Neural cell (in vitro differentiated cells): ENCODE data around the gene ZNF782. TPM values are rescaled to one million over a fixed set of nuclear protein-coding genes. Genes with fewer than 3 reads are reported as not detected.

ENCODE experiments used
- H2AFZ ChIP-seq: fragments of 200-600, 300-800 bp; sonication (generic), shearing (Covaris generic); 2 replicates; pipeline ENCODE4 v1.6.0; 2014; ENCODE audit warnings: low read depth, mild to moderate bottlenecking, antibody characterized with exemption, low read length, moderate library complexity
- H3F3A ChIP-seq: fragments of 200-600 bp; shearing (Covaris generic); 2 replicates; pipeline ENCODE4 v1.6.1; 2016; ENCODE audit warnings: mild to moderate bottlenecking, moderate library complexity, mixed read lengths, antibody characterized with exemption, low read length; ENCODE audit not compliant: insufficient read depth, poor library complexity, severe bottlenecking
- H3K27ac ChIP-seq: fragments of 200-600, 300-800 bp; sonication (generic), shearing (Covaris generic); 2 replicates; pipeline ENCODE4 v1.5.1; 2014; ENCODE audit warnings: mild to moderate bottlenecking, low read length, moderate library complexity
- H3K27me3 ChIP-seq: fragments of 300-800, 200-600 bp; sonication (generic), shearing (Covaris generic); 2 replicates; pipeline ENCODE4 v1.6.0; 2014; ENCODE audit warnings: mild to moderate bottlenecking, low read depth, low read length, moderate library complexity; ENCODE audit not compliant: insufficient read depth
- H3K36me3 ChIP-seq: fragments of 300-800, 200-600 bp; sonication (generic), shearing (Covaris generic); 2 replicates; pipeline ENCODE4 v1.5.1; 2014; ENCODE audit warnings: mild to moderate bottlenecking, antibody characterized with exemption, low read length, moderate library complexity; ENCODE audit not compliant: insufficient read depth
- H3K4me2 ChIP-seq: fragments of 300-800, 200-600 bp; sonication (generic), shearing (Covaris generic); 2 replicates; pipeline ENCODE4 v1.6.0; 2014; ENCODE audit warnings: mild to moderate bottlenecking, low read length
- H3K4me3 ChIP-seq: fragments of 300-800, 200-600 bp; sonication (generic), shearing (Covaris generic); 2 replicates; pipeline ENCODE4 v1.5.1; 2014; ENCODE audit warnings: mild to moderate bottlenecking, low read length, moderate library complexity
- H3K79me2 ChIP-seq: fragments of 200-600 bp; shearing (Covaris generic); replicated peaks from 2 replicates; pipeline ENCODE4 v1.6.0; 2014; ENCODE audit warnings: mild to moderate bottlenecking, low read length, moderate library complexity; ENCODE audit not compliant: insufficient read depth
- H3K9ac ChIP-seq: fragments of 300-800, 200-600 bp; sonication (generic), shearing (Covaris generic); 2 replicates; pipeline ENCODE4 v1.6.1; 2016; ENCODE audit warnings: mild to moderate bottlenecking, low read length, mixed read lengths
- H3K9me2 ChIP-seq: fragments of 200-600 bp; shearing (Covaris generic); 2 replicates; pipeline ENCODE4 v1.6.1; 2016; ENCODE audit warnings: mild to moderate bottlenecking, low read length, mixed read lengths; ENCODE audit not compliant: insufficient read depth
- H3K9me3 ChIP-seq: fragments of 200-600, 300-800 bp; sonication (generic), shearing (Covaris generic); 2 replicates; pipeline ENCODE4 v1.6.1; 2016; ENCODE audit warnings: mild to moderate bottlenecking, mixed run types, low read length, moderate library complexity, mixed read lengths
- H4K20me1 ChIP-seq: fragments of 200-600 bp; shearing (Covaris generic); 2 replicates; pipeline ENCODE4 v1.6.1; 2016; ENCODE audit warnings: mild to moderate bottlenecking, mixed run types; ENCODE audit not compliant: insufficient read depth
- CTCF ChIP-seq: fragments of 450-650 bp; IDR thresholded peaks from 2 replicates; pipeline ENCODE4 v1.5.1; 2014; ENCODE audit warnings: antibody characterized with exemption, mild to moderate bottlenecking, moderate library complexity; ENCODE audit not compliant: poor library complexity, severe bottlenecking
- EP300 ChIP-seq: fragments of 450-650 bp; conservative IDR thresholded peaks from 2 replicates; pipeline ENCODE4 v1.6.1; 2014; ENCODE audit warnings: antibody characterized with exemption, mild to moderate bottlenecking, moderate library complexity; ENCODE audit not compliant: poor library complexity, severe bottlenecking
- EZH2 ChIP-seq: fragments of 200-600, 300-800 bp; shearing (Covaris generic), sonication (generic); IDR thresholded peaks from 2 replicates; pipeline ENCODE4 v1.6.1; 2014; ENCODE audit warnings: antibody characterized with exemption, low read length, borderline replicate concordance, mild to moderate bottlenecking; ENCODE audit not compliant: insufficient read depth, poor library complexity, severe bottlenecking
- MXI1 ChIP-seq: fragments of 450-650 bp; conservative IDR thresholded peaks from 2 replicates; pipeline ENCODE4 v1.6.1; 2014; ENCODE audit warnings: antibody characterized with exemption, mild to moderate bottlenecking; ENCODE audit not compliant: poor library complexity, severe bottlenecking
- POLR2AphosphoS5 ChIP-seq: IDR thresholded peaks from 2 replicates; pipeline ENCODE4 v1.6.1; 2012
- RAD21 ChIP-seq: fragments of 450-650 bp; conservative IDR thresholded peaks from 2 replicates; pipeline ENCODE4 v1.6.1; 2014; ENCODE audit warnings: antibody characterized with exemption, mild to moderate bottlenecking, moderate library complexity
- SMC3 ChIP-seq: fragments of 450-650 bp; conservative IDR thresholded peaks from 2 replicates; pipeline ENCODE4 v1.6.1; 2014; ENCODE audit warnings: antibody characterized with exemption, mild to moderate bottlenecking, moderate library complexity; ENCODE audit not compliant: poor library complexity
- TAF1 ChIP-seq: IDR thresholded peaks from 2 replicates; pipeline ENCODE4 v1.6.1; 2012; ENCODE audit warnings: low read depth
- polyA plus RNA-seq: library from polyadenylated mRNA; depleted of rRNA; stranded (reverse); fragments of >200 nt; gene quantifications from 2 replicates; pipeline ENCODE4 v1.2.3, GENCODE V29; 2014
- TF ChIP-seq, protein P1 (sequence below): IDR thresholded peaks from 2 replicates; pipeline ENCODE4 v1.6.1; 2012; ENCODE audit warnings: borderline replicate concordance

ZNF782 gene
- polyA plus RNA-seq, 1 donor from 2014 or later = 6.0 TPM

GRCh38 chr9:96875461-96876142, 21.3 kb upstream of the ZNF782 start:
- Histone ChIP-seq H3K27me3 (no peaks in the 10 kb centered on the region), H3K9me3 (no peaks in the 10 kb centered on the region), H2AFZ (peak overlapping the region; percentile 40), H3K27ac (no peak overlapping the region), H3K36me3 (no peaks in the 10 kb centered on the region), H3K9me2 (no peaks in the 10 kb centered on the region), H3K4me2 (peak overlapping the region; percentile 44), H3K4me3 (peak overlapping the region; percentile 68), H3F3A (no peaks in the 10 kb centered on the region), H3K79me2 (no peaks in the 10 kb centered on the region), H3K9ac (peak overlapping the region; percentile 58), H4K20me1 (no peaks in the 10 kb centered on the region)
- TF ChIP-seq RAD21 = peak; percentile 66
- peak; percentile 44 for TF ChIP-seq POLR2AphosphoS5
- TF ChIP-seq TAF1 = peak; percentile 67
- no peak for TF ChIP-seq EP300
- peak; percentile 74 for TF ChIP-seq SMC3
- TF ChIP-seq CTCF = peak; percentile 96
- no peak for TF ChIP-seq EZH2
- TF ChIP-seq, protein P1, sequence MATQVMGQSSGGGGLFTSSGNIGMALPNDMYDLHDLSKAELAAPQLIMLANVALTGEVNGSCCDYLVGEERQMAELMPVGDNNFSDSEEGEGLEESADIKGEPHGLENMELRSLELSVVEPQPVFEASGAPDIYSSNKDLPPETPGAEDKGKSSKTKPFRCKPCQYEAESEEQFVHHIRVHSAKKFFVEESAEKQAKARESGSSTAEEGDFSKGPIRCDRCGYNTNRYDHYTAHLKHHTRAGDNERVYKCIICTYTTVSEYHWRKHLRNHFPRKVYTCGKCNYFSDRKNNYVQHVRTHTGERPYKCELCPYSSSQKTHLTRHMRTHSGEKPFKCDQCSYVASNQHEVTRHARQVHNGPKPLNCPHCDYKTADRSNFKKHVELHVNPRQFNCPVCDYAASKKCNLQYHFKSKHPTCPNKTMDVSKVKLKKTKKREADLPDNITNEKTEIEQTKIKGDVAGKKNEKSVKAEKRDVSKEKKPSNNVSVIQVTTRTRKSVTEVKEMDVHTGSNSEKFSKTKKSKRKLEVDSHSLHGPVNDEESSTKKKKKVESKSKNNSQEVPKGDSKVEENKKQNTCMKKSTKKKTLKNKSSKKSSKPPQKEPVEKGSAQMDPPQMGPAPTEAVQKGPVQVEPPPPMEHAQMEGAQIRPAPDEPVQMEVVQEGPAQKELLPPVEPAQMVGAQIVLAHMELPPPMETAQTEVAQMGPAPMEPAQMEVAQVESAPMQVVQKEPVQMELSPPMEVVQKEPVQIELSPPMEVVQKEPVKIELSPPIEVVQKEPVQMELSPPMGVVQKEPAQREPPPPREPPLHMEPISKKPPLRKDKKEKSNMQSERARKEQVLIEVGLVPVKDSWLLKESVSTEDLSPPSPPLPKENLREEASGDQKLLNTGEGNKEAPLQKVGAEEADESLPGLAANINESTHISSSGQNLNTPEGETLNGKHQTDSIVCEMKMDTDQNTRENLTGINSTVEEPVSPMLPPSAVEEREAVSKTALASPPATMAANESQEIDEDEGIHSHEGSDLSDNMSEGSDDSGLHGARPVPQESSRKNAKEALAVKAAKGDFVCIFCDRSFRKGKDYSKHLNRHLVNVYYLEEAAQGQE = no peak
- peak; percentile 81 for TF ChIP-seq MXI1

GRCh38 chr9:96874947-96875460, 20.7 kb upstream of the ZNF782 start:
- Histone ChIP-seq H3K79me2 (no peaks in the 10 kb centered on the region), H2AFZ (peak overlapping the region; percentile 40), H3K9me2 (no peaks in the 10 kb centered on the region), H4K20me1 (no peaks in the 10 kb centered on the region), H3K27me3 (no peaks in the 10 kb centered on the region), H3K36me3 (no peaks in the 10 kb centered on the region), H3K9me3 (no peaks in the 10 kb centered on the region), H3K4me3 (peak overlapping the region; percentile 68), H3K4me2 (peak overlapping the region; percentile 37), H3F3A (no peaks in the 10 kb centered on the region), H3K9ac (peak overlapping the region; percentile 58), H3K27ac (no peak overlapping the region)
- no peak for TF ChIP-seq EP300
- TF ChIP-seq EZH2 = no peak
- TF ChIP-seq CTCF = no peak
- TF ChIP-seq TAF1 = no peak
- TF ChIP-seq RAD21 = no peak
- TF ChIP-seq, protein P1 = no peak
- TF ChIP-seq MXI1 = no peak
- no peak for TF ChIP-seq SMC3
- no peak for TF ChIP-seq POLR2AphosphoS5
